Type B pancreatic cell (in vitro differentiated cells): Measurements from ENCODE around the gene SSBP3. TPM values are rescaled to one million over a fixed set of nuclear protein-coding genes. Genes with fewer than 3 reads are reported as not detected.

Source experiments
- DNase-seq: peaks from one replicate; pipeline ENCODE4 v3.0.0; 2021; ENCODE audit warnings: mixed read lengths; ENCODE audit not compliant: unreplicated experiment; ENCODE audit errors: extremely low spot score
- H3K27ac Mint-ChIP-seq: 2 replicates; pipeline ENCODE4 v1.8.0; 2021; ENCODE audit warnings: mild to moderate bottlenecking, mixed read lengths
- H3K27me3 Mint-ChIP-seq: 2 replicates; pipeline ENCODE4 v1.8.0; 2021; ENCODE audit warnings: mixed read lengths
- H3K36me3 Mint-ChIP-seq: 2 replicates; pipeline ENCODE4 v1.8.0; 2021; ENCODE audit warnings: mixed read lengths
- H3K4me1 Mint-ChIP-seq: one replicate; pipeline ENCODE4 v1.8.0; 2021; ENCODE audit warnings: mixed read lengths; ENCODE audit not compliant: unreplicated experiment
- H3K4me3 Mint-ChIP-seq: 2 replicates; pipeline ENCODE4 v1.8.0; 2021; ENCODE audit warnings: mild to moderate bottlenecking, mixed read lengths
- H3K9me3 Mint-ChIP-seq: 2 replicates; pipeline ENCODE4 v1.8.0; 2021; ENCODE audit warnings: mixed read lengths
- CTCF ChIP-seq: fragments of 200-600 bp; sonication (generic); conservative IDR thresholded peaks from 2 replicates; pipeline ENCODE4 v1.5.0; 2021; ENCODE audit warnings: antibody characterized with exemption, mild to moderate bottlenecking
- total RNA-seq: library from RNA; stranded (reverse); gene quantifications from 2 replicates; pipeline ENCODE4 v1.2.1, GENCODE V29; 2021; ENCODE audit warnings: low replicate concordance

The SSBP3 gene
- total RNA-seq, 1 donor from 2014 or later: 129 TPM

- Mint-ChIP-seq H3K36me3 (peaks cover 58% of the 10 kb centered on the region), H3K4me3 (no peak overlapping the region), H3K27me3 (no peaks in the 10 kb centered on the region), H3K9me3 (no peaks in the 10 kb centered on the region), H3K4me1 (peaks cover 69% of the 10 kb centered on the region), H3K27ac (peak overlapping the region; percentile 51)
- DNase-seq: no peak
- TF ChIP-seq CTCF: no peak
Measured at GRCh38 chr1:54397090-54397591, 9.1 kb downstream of the SSBP3 start.

- Mint-ChIP-seq H3K9me3 (no peaks in the 10 kb centered on the region), H3K36me3 (peaks cover 54% of the 10 kb centered on the region), H3K4me1 (peaks cover 67% of the 10 kb centered on the region), H3K27me3 (no peaks in the 10 kb centered on the region), H3K4me3 (peak overlapping the region; percentile 47), H3K27ac (peak overlapping the region; percentile 30)
- TF ChIP-seq CTCF: no peak
- DNase-seq: no peak
Measured at GRCh38 chr1:54396261-54396933, 9.8 kb downstream of the SSBP3 start.

GRCh38 chr1:54395281-54395934 lies 10.8 kb downstream of the SSBP3 start:
- DNase-seq: no peak
- H3K4me3 Mint-ChIP-seq: no peak overlapping the region
- H3K27ac Mint-ChIP-seq: no peak overlapping the region
- TF ChIP-seq CTCF: no peak
- peaks cover 63% of the 10 kb centered on the region for H3K4me1 Mint-ChIP-seq
- no peaks in the 10 kb centered on the region for H3K27me3 Mint-ChIP-seq
- peaks cover 45% of the 10 kb centered on the region for H3K36me3 Mint-ChIP-seq
- H3K9me3 Mint-ChIP-seq: no peaks in the 10 kb centered on the region

- H3K4me3 Mint-ChIP-seq: no peak overlapping the region
- peaks cover 37% of the 10 kb centered on the region for H3K36me3 Mint-ChIP-seq
- H3K27ac Mint-ChIP-seq: no peak overlapping the region
- no peaks in the 10 kb centered on the region for H3K27me3 Mint-ChIP-seq
- no peaks in the 10 kb centered on the region for H3K9me3 Mint-ChIP-seq
- peaks cover 56% of the 10 kb centered on the region for H3K4me1 Mint-ChIP-seq
- DNase-seq: no peak
- TF ChIP-seq CTCF: no peak
Measured at GRCh38 chr1:54394104-54394503, 12.1 kb downstream of the SSBP3 start.

- Mint-ChIP-seq H3K4me1 (peaks cover 49% of the 10 kb centered on the region), H3K36me3 (peaks cover 29% of the 10 kb centered on the region), H3K4me3 (no peak overlapping the region), H3K27ac (no peak overlapping the region), H3K9me3 (no peaks in the 10 kb centered on the region), H3K27me3 (no peaks in the 10 kb centered on the region)
- DNase-seq: no peak
- TF ChIP-seq CTCF: no peak
Measured at GRCh38 chr1:54392401-54392800, 13.8 kb downstream of the SSBP3 start.
